ENCODE results near the gene INO80E. TPM values are rescaled to one million over a fixed set of nuclear protein-coding genes. Genes with fewer than 3 reads are reported as not detected.
"Not testable (repeated sequence)": the region's sequence is repeated elsewhere in the genome, so short reads cannot be mapped to it uniquely, and the experiment has no call there.

Gene INO80E
- total and polyA plus RNA-seq, 2 donors (not counting 3 experiments of a cell fraction or from before 2014, with no cell fraction given), result 42.7 to 76.4 TPM

DNA sequence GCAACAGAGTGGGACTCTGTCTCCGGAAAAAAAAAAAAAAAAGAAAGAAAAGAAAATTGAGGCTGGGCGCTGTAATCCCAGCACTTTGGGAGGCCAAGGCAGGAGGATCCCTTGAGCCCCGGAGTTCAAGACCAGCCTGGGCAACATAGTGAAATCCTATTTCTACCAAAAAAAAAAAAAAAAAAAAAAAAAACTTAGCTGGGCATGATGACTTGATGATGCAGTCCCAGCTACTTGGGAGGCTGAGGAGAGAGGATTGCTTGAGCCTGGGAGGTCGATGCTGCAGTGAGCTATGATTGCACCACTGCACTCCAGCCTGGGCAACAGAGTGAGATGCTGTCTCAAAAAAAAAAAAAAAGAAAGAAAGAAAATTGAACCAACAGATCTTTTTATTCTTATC is 21.9 kb downstream of the INO80E start:
- H4K20me1 ChIP-seq (replicated peaks; ENCODE audit: control insufficient read depth, extremely low read depth, insufficient read depth, low read length); H3K4me2 ChIP-seq (ENCODE audit: insufficient read depth, low read length); H3K27ac ChIP-seq (ENCODE audit: insufficient read depth, low read depth, low read length); H3K4me1 ChIP-seq (ENCODE audit: control insufficient read depth, extremely low read depth, insufficient read depth, low read length); H3K4me3 ChIP-seq (replicated peaks in 1 of 3; ENCODE audit: insufficient read depth in 1 of 3, low read depth in 1 of 3, low read length in 3 of 3); H3K9me1 ChIP-seq (replicated peaks; ENCODE audit: control insufficient read depth, extremely low read depth, insufficient read depth, low read length); BruUV-seq (replicated peaks); H3K9me3 ChIP-seq (replicated peaks; ENCODE audit: control insufficient read depth, insufficient read depth, low read length); H3K9ac ChIP-seq (replicated peaks; ENCODE audit: extremely low read depth, insufficient read depth, low read length); H3K27me3 ChIP-seq (ENCODE audit: control insufficient read depth in 2 of 2, insufficient read depth in 2 of 2, low read length in 2 of 2); dilution Hi-C loops (cut with MboI; ENCODE audit: extremely low pct_ligation_motif_present, low sequenced_read_pairs); H2AFZ ChIP-seq (ENCODE audit: low read depth, low read length); FAIRE-seq; H3K36me3 ChIP-seq (ENCODE audit: control insufficient read depth in 2 of 2, extremely low read depth in 1 of 2, insufficient read depth in 2 of 2, low read length in 2 of 2); POLR2A ChIA-PET; DNase-seq (ENCODE audit: low read depth, low spot score); intact Hi-C loops (cut with micrococcal nuclease); H3K79me2 ChIP-seq (ENCODE audit: control insufficient read depth, insufficient read depth, low read length): not testable (repeated sequence)
- CTCF ChIA-PET, result interaction anchor here (1.6 to 3.4 kb wide), 3 partner anchors 12 to 202 kb away, joined by 3 to 17 read pairs (median 6); partner anchors contain the start of gene PAGR1

DNA sequence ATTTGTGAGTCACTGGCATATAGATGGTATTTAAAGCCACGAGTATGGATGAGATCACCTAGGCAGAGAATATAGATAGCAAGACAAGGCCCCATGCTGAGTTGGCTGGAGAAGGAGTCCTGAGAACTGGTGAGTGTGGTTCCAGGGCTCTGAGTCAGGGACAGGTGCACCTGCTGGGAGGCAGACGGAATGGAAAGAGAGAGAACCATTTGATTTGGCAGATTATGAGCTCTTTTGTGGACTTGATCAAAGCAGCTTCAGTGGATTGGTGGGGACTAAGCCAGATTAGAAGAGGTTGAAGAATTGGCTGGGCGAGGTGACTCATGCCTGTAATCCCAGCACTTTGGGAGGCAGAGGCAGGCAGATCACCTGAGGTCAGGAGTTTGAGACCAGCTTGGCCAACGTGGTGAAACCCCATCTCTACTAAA is 22.7 kb downstream of the INO80E start:
- dilution Hi-C loops (cut with MboI; ENCODE audit: extremely low pct_ligation_motif_present, low sequenced_read_pairs), result no loop called here
- H3K4me3 ChIP-seq (replicated peaks in 1 of 3; ENCODE audit: insufficient read depth in 1 of 3, low read depth in 1 of 3, low read length in 3 of 3), result no peak overlapping the region
- CTCF ChIA-PET, result interaction anchor here (1.5 to 3.4 kb wide), 5 partner anchors 13 to 319 kb away, joined by 3 to 17 read pairs (median 6); partner anchors contain the start of genes PAGR1 and TLCD3B
- no peak overlapping the region for H3K4me2 ChIP-seq (ENCODE audit: insufficient read depth, low read length)
- H4K20me1 ChIP-seq (replicated peaks; ENCODE audit: control insufficient read depth, extremely low read depth, insufficient read depth, low read length), result no peaks in the 10 kb centered on the region
- no TSS peak for BruUV-seq (replicated peaks)
- H3K27me3 ChIP-seq (ENCODE audit: control insufficient read depth in 2 of 2, insufficient read depth in 2 of 2, low read length in 2 of 2), result no peaks in the 10 kb centered on the region
- H3K9me3 ChIP-seq (replicated peaks; ENCODE audit: control insufficient read depth, insufficient read depth, low read length), result no peaks in the 10 kb centered on the region
- POLR2A ChIA-PET, result no interaction called here
- no peak overlapping the region for H3K27ac ChIP-seq (ENCODE audit: insufficient read depth, low read depth, low read length)
- H3K9ac ChIP-seq (replicated peaks; ENCODE audit: extremely low read depth, insufficient read depth, low read length), result no peak overlapping the region
- no peaks in the 10 kb centered on the region for H3K79me2 ChIP-seq (ENCODE audit: control insufficient read depth, insufficient read depth, low read length)
- H3K9me1 ChIP-seq (replicated peaks; ENCODE audit: control insufficient read depth, extremely low read depth, insufficient read depth, low read length), result no peaks in the 10 kb centered on the region
- H3K4me1 ChIP-seq (ENCODE audit: control insufficient read depth, extremely low read depth, insufficient read depth, low read length), result no peaks in the 10 kb centered on the region
- DNase-seq (ENCODE audit: low read depth, low spot score) (no peak), FAIRE-seq (no peak)
- no peaks in the 10 kb centered on the region for H3K36me3 ChIP-seq (ENCODE audit: control insufficient read depth in 2 of 2, extremely low read depth in 1 of 2, insufficient read depth in 2 of 2, low read length in 2 of 2)
- TF ChIP-seq POLR2A (IDR thresholded peaks at IDR 0.05; ENCODE audit: low read depth, low read length) (no peak), POLR2AphosphoS5 (IDR thresholded peaks at IDR 0.05; ENCODE audit: insufficient read depth, low read depth, low read length) (no peak), GATA2 (IDR thresholded peaks at IDR 0.05; ENCODE audit: insufficient read depth, insufficient read length, low read depth, low read length) (no peak), MYC (IDR thresholded peaks at IDR 0.05; ENCODE audit: low read depth, low read length) (no peak), EZH2 (IDR thresholded peaks at IDR 0.05; ENCODE audit: borderline replicate concordance, low read depth, low read length, severe bottlenecking) (no peak), JUN (IDR thresholded peaks at IDR 0.05; ENCODE audit: borderline replicate concordance, insufficient read depth, insufficient read length, low read depth) (no peak)
- TF ChIP-seq, protein P1, sequence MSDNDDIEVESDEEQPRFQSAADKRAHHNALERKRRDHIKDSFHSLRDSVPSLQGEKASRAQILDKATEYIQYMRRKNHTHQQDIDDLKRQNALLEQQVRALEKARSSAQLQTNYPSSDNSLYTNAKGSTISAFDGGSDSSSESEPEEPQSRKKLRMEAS (IDR thresholded peaks at IDR 0.05; ENCODE audit: insufficient read depth, insufficient read length), result no peak
- TF ChIP-seq, protein P2, sequence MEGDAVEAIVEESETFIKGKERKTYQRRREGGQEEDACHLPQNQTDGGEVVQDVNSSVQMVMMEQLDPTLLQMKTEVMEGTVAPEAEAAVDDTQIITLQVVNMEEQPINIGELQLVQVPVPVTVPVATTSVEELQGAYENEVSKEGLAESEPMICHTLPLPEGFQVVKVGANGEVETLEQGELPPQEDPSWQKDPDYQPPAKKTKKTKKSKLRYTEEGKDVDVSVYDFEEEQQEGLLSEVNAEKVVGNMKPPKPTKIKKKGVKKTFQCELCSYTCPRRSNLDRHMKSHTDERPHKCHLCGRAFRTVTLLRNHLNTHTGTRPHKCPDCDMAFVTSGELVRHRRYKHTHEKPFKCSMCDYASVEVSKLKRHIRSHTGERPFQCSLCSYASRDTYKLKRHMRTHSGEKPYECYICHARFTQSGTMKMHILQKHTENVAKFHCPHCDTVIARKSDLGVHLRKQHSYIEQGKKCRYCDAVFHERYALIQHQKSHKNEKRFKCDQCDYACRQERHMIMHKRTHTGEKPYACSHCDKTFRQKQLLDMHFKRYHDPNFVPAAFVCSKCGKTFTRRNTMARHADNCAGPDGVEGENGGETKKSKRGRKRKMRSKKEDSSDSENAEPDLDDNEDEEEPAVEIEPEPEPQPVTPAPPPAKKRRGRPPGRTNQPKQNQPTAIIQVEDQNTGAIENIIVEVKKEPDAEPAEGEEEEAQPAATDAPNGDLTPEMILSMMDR (IDR thresholded peaks at IDR 0.05; ENCODE audit: extremely low read depth in 1 of 2, insufficient read depth in 1 of 2, low read depth in 1 of 2, low read length in 2 of 2), result no peak
- intact Hi-C loops (cut with micrococcal nuclease), result no loop called here
- H2AFZ ChIP-seq (ENCODE audit: low read depth, low read length), result no peak overlapping the region

Data from endothelial cell of umbilical vein (primary cell).